Measurements from ENCODE around the gene RXFP3.

Gene RXFP3

GRCh38 chr5:33966805-33967204, 30.6 kb downstream of the RXFP3 start:
- Histone ChIP-seq H2AK5ac (ENCODE audit: low read length) (no peak overlapping the region), H3K27me3 (ENCODE audit: insufficient read depth, low read length, poor library complexity) (no peaks in the 10 kb centered on the region), H3K56ac (ENCODE audit: low read length) (no peak overlapping the region), H3K79me1 (ENCODE audit: low read length) (no peaks in the 10 kb centered on the region), H3K9ac (ENCODE audit: low read length) (no peak overlapping the region), H2BK5ac (ENCODE audit: low read length) (no peak overlapping the region), H4K8ac (ENCODE audit: low read depth, low read length) (no peak overlapping the region), H3K36me3 (ENCODE audit: control insufficient read depth, insufficient read depth, low read length) (no peaks in the 10 kb centered on the region), H3K79me2 (ENCODE audit: control insufficient read depth, insufficient read depth, low read length) (no peaks in the 10 kb centered on the region), H3K27ac (ENCODE audit: low read depth, low read length) (no peak overlapping the region), H3K4ac (ENCODE audit: low read depth, low read length) (no peak overlapping the region), H3K18ac (ENCODE audit: low read length) (no peak overlapping the region), H4K5ac (ENCODE audit: low read length) (no peak overlapping the region), H3K23ac (ENCODE audit: low read length) (no peak overlapping the region), H3K4me2 (ENCODE audit: low read length) (no peak overlapping the region), H3K4me3 (ENCODE audit: low read length) (no peak overlapping the region), H3K4me1 (ENCODE audit: control insufficient read depth, low read depth, low read length) (no peaks in the 10 kb centered on the region), H2BK120ac (ENCODE audit: low read depth, low read length) (no peak overlapping the region), H2BK15ac (replicated peaks; ENCODE audit: low read depth) (no peak overlapping the region)
- no peak for DNase-seq
- no CpG with 5 or more reads among the region's 2 CpGs for WGBS (ENCODE audit: extremely low coverage, insufficient coverage, low lambda C conversion rate)

DNA sequence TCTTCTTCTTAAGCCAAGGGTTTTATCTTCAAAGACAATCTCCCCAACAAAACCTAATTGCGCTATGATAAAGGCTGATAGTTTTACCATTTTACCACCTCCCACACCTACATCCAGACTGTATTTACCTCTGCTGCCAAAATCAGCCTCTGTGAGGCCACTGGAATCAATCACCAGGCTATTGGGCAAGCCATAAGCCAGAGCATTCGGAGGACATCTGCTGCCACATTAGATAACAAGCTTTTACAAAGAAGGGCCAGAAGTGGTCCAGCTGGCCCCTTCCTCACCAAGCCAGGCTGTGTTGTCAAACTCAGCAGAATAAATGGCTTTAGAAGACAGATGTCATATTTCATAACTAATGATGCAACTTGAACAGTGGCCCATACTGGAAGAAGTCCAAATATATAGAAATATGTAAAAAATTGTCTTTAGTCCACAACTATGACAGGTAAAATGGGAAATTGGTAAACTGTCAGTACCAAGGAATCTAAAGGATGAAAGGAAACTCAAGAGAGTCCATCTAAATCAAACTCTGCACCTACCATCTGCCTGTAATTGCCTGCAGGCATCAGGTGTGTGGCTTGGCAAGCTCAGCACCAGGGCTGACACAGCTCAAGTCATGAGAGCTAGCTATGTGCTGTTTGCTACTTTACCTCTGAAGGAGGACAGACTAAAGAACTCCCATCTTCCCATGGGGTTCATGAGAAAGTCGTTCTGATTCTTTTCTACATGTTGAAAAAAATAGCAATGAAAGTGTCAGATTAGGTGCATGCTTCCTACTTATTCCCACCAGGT, 32.2 kb downstream of the RXFP3 start:
- peak; percentile 8 for DNase-seq
- H3K79me1 ChIP-seq (ENCODE audit: low read length) = no peaks in the 10 kb centered on the region
- H4K5ac ChIP-seq (ENCODE audit: low read length) = no peak overlapping the region
- no peaks in the 10 kb centered on the region for H3K4me1 ChIP-seq (ENCODE audit: control insufficient read depth, low read depth, low read length)
- no peak overlapping the region for H3K9ac ChIP-seq (ENCODE audit: low read length)
- H2BK5ac ChIP-seq (ENCODE audit: low read length) = no peak overlapping the region
- H3K79me2 ChIP-seq (ENCODE audit: control insufficient read depth, insufficient read depth, low read length) = no peaks in the 10 kb centered on the region
- no peak overlapping the region for H2AK5ac ChIP-seq (ENCODE audit: low read length)
- H3K36me3 ChIP-seq (ENCODE audit: control insufficient read depth, insufficient read depth, low read length) = no peaks in the 10 kb centered on the region
- H3K4me3 ChIP-seq (ENCODE audit: low read length) = no peak overlapping the region
- H2BK120ac ChIP-seq (ENCODE audit: low read depth, low read length) = no peak overlapping the region
- no peak overlapping the region for H3K56ac ChIP-seq (ENCODE audit: low read length)
- no CpG with 5 or more reads among the region's 3 CpGs for WGBS (ENCODE audit: extremely low coverage, insufficient coverage, low lambda C conversion rate)
- H3K4ac ChIP-seq (ENCODE audit: low read depth, low read length) = no peak overlapping the region
- H3K23ac ChIP-seq (ENCODE audit: low read length) = no peak overlapping the region
- H4K8ac ChIP-seq (ENCODE audit: low read depth, low read length) = no peak overlapping the region
- H3K27ac ChIP-seq (ENCODE audit: low read depth, low read length) = no peak overlapping the region
- H3K18ac ChIP-seq (ENCODE audit: low read length) = no peak overlapping the region
- H3K27me3 ChIP-seq (ENCODE audit: insufficient read depth, low read length, poor library complexity) = no peaks in the 10 kb centered on the region
- no peak overlapping the region for H3K4me2 ChIP-seq (ENCODE audit: low read length)
- no peak overlapping the region for H2BK15ac ChIP-seq (replicated peaks; ENCODE audit: low read depth)

- H3K4ac ChIP-seq (ENCODE audit: low read depth, low read length) = no peak overlapping the region
- no peak overlapping the region for H3K23ac ChIP-seq (ENCODE audit: low read length)
- H3K79me1 ChIP-seq (ENCODE audit: low read length) = no peaks in the 10 kb centered on the region
- no peak overlapping the region for H4K8ac ChIP-seq (ENCODE audit: low read depth, low read length)
- no CpG with 5 or more reads among the region's 10 CpGs for WGBS (ENCODE audit: extremely low coverage, insufficient coverage, low lambda C conversion rate)
- H2BK5ac ChIP-seq (ENCODE audit: low read length) = no peak overlapping the region
- no peaks in the 10 kb centered on the region for H3K79me2 ChIP-seq (ENCODE audit: control insufficient read depth, insufficient read depth, low read length)
- DNase-seq = peak; percentile 64
- H3K36me3 ChIP-seq (ENCODE audit: control insufficient read depth, insufficient read depth, low read length) = no peaks in the 10 kb centered on the region
- no peak overlapping the region for H3K18ac ChIP-seq (ENCODE audit: low read length)
- H2BK120ac ChIP-seq (ENCODE audit: low read depth, low read length) = no peak overlapping the region
- no peak overlapping the region for H3K9ac ChIP-seq (ENCODE audit: low read length)
- H2BK15ac ChIP-seq (replicated peaks; ENCODE audit: low read depth) = no peak overlapping the region
- no peak overlapping the region for H4K5ac ChIP-seq (ENCODE audit: low read length)
- no peaks in the 10 kb centered on the region for H3K27me3 ChIP-seq (ENCODE audit: insufficient read depth, low read length, poor library complexity)
- no peaks in the 10 kb centered on the region for H3K4me1 ChIP-seq (ENCODE audit: control insufficient read depth, low read depth, low read length)
- no peak overlapping the region for H3K4me2 ChIP-seq (ENCODE audit: low read length)
- H3K56ac ChIP-seq (ENCODE audit: low read length) = no peak overlapping the region
- H2AK5ac ChIP-seq (ENCODE audit: low read length) = no peak overlapping the region
- no peak overlapping the region for H3K27ac ChIP-seq (ENCODE audit: low read depth, low read length)
- no peak overlapping the region for H3K4me3 ChIP-seq (ENCODE audit: low read length)
Measured at GRCh38 chr5:33969572-33970452, 33.6 kb downstream of the RXFP3 start.

DNA sequence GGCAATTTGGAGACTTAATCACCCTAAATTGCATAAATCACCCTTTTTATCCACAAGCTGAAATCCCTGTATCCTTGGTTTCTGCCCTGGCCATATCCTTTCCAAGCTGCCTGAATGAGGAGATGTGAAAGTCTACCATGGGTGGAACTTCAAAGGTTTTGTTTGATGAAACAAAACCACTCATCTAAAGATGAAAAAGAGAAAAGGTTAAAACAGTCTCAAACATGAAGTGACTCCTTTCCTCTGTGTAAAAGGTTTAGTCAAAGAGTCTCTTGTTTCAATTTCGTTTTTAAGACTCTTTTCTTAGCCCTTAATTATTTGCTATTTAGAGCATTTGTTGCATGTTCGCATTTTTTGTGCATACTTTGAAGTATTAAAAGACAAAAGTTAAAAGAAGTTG, 37.1 kb downstream of the RXFP3 start:
- no peak overlapping the region for H2BK5ac ChIP-seq (ENCODE audit: low read length)
- no peak overlapping the region for H3K23ac ChIP-seq (ENCODE audit: low read length)
- WGBS (ENCODE audit: extremely low coverage, insufficient coverage, low lambda C conversion rate) = no CpG with 5 or more reads among the region's 2 CpGs
- no peaks in the 10 kb centered on the region for H3K36me3 ChIP-seq (ENCODE audit: control insufficient read depth, insufficient read depth, low read length)
- H3K4me2 ChIP-seq (ENCODE audit: low read length) = no peak overlapping the region
- no peak overlapping the region for H4K5ac ChIP-seq (ENCODE audit: low read length)
- no peak overlapping the region for H3K27ac ChIP-seq (ENCODE audit: low read depth, low read length)
- H2BK15ac ChIP-seq (replicated peaks; ENCODE audit: low read depth) = no peak overlapping the region
- DNase-seq = no peak
- no peak overlapping the region for H3K56ac ChIP-seq (ENCODE audit: low read length)
- H2AK5ac ChIP-seq (ENCODE audit: low read length) = no peak overlapping the region
- H3K4me3 ChIP-seq (ENCODE audit: low read length) = no peak overlapping the region
- no peaks in the 10 kb centered on the region for H3K79me2 ChIP-seq (ENCODE audit: control insufficient read depth, insufficient read depth, low read length)
- no peaks in the 10 kb centered on the region for H3K4me1 ChIP-seq (ENCODE audit: control insufficient read depth, low read depth, low read length)
- H4K8ac ChIP-seq (ENCODE audit: low read depth, low read length) = no peak overlapping the region
- no peak overlapping the region for H3K4ac ChIP-seq (ENCODE audit: low read depth, low read length)
- no peak overlapping the region for H3K18ac ChIP-seq (ENCODE audit: low read length)
- H3K27me3 ChIP-seq (ENCODE audit: insufficient read depth, low read length, poor library complexity) = no peaks in the 10 kb centered on the region
- H2BK120ac ChIP-seq (ENCODE audit: low read depth, low read length) = no peak overlapping the region
- no peaks in the 10 kb centered on the region for H3K79me1 ChIP-seq (ENCODE audit: low read length)
- no peak overlapping the region for H3K9ac ChIP-seq (ENCODE audit: low read length)

GRCh38 chr5:33975852-33976251, 39.7 kb downstream of the RXFP3 start:
- H3K4me3 ChIP-seq (ENCODE audit: low read length) = no peak overlapping the region
- no peak overlapping the region for H3K4ac ChIP-seq (ENCODE audit: low read depth, low read length)
- H3K27ac ChIP-seq (ENCODE audit: low read depth, low read length) = no peak overlapping the region
- H2AK5ac ChIP-seq (ENCODE audit: low read length) = no peak overlapping the region
- no peaks in the 10 kb centered on the region for H3K4me1 ChIP-seq (ENCODE audit: control insufficient read depth, low read depth, low read length)
- no peaks in the 10 kb centered on the region for H3K79me1 ChIP-seq (ENCODE audit: low read length)
- no CpG with 5 or more reads among the region's 5 CpGs for WGBS (ENCODE audit: extremely low coverage, insufficient coverage, low lambda C conversion rate)
- H2BK15ac ChIP-seq (replicated peaks; ENCODE audit: low read depth) = no peak overlapping the region
- no peak overlapping the region for H4K8ac ChIP-seq (ENCODE audit: low read depth, low read length)
- no peaks in the 10 kb centered on the region for H3K27me3 ChIP-seq (ENCODE audit: insufficient read depth, low read length, poor library complexity)
- no peak overlapping the region for H4K5ac ChIP-seq (ENCODE audit: low read length)
- H3K9ac ChIP-seq (ENCODE audit: low read length) = no peak overlapping the region
- no peak overlapping the region for H2BK5ac ChIP-seq (ENCODE audit: low read length)
- no peaks in the 10 kb centered on the region for H3K36me3 ChIP-seq (ENCODE audit: control insufficient read depth, insufficient read depth, low read length)
- H2BK120ac ChIP-seq (ENCODE audit: low read depth, low read length) = no peak overlapping the region
- no peak overlapping the region for H3K23ac ChIP-seq (ENCODE audit: low read length)
- no peak overlapping the region for H3K18ac ChIP-seq (ENCODE audit: low read length)
- no peak overlapping the region for H3K4me2 ChIP-seq (ENCODE audit: low read length)
- DNase-seq = no peak
- H3K56ac ChIP-seq (ENCODE audit: low read length) = no peak overlapping the region
- no peaks in the 10 kb centered on the region for H3K79me2 ChIP-seq (ENCODE audit: control insufficient read depth, insufficient read depth, low read length)
